Measurements from ENCODE around the gene TTBK2.

The TTBK2 gene

GRCh38 chr15:42736178-42736792, 184.3 kb downstream of the TTBK2 start:
- no peaks in the 10 kb centered on the region for H3K79me2 ChIP-seq (ENCODE audit: insufficient read depth, low read length)
- no peaks in the 10 kb centered on the region for H3K9me2 ChIP-seq (ENCODE audit: low read depth, low read length)
- TF ChIP-seq, protein P1, sequence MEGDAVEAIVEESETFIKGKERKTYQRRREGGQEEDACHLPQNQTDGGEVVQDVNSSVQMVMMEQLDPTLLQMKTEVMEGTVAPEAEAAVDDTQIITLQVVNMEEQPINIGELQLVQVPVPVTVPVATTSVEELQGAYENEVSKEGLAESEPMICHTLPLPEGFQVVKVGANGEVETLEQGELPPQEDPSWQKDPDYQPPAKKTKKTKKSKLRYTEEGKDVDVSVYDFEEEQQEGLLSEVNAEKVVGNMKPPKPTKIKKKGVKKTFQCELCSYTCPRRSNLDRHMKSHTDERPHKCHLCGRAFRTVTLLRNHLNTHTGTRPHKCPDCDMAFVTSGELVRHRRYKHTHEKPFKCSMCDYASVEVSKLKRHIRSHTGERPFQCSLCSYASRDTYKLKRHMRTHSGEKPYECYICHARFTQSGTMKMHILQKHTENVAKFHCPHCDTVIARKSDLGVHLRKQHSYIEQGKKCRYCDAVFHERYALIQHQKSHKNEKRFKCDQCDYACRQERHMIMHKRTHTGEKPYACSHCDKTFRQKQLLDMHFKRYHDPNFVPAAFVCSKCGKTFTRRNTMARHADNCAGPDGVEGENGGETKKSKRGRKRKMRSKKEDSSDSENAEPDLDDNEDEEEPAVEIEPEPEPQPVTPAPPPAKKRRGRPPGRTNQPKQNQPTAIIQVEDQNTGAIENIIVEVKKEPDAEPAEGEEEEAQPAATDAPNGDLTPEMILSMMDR (IDR thresholded peaks at IDR 0.05; ENCODE audit: low read length) = no peak
- no peak for TF ChIP-seq EZH2 (IDR thresholded peaks at IDR 0.05; ENCODE audit: borderline replicate concordance, low read length)
- H3K4me2 ChIP-seq (ENCODE audit: low read length) = peak overlapping the region; percentile 91
- no peak overlapping the region for H3K27ac ChIP-seq (ENCODE audit: low read depth, low read length, poor library complexity, severe bottlenecking)
- H3K9ac ChIP-seq (ENCODE audit: low read length) = peak overlapping the region; percentile 85
- H4K20me1 ChIP-seq (ENCODE audit: insufficient read depth, low read length) = no peaks in the 10 kb centered on the region
- H3F3A ChIP-seq (ENCODE audit: insufficient read depth, low read length) = no peaks in the 10 kb centered on the region
- H3K4me3 ChIP-seq (ENCODE audit: low read depth, low read length, poor library complexity, severe bottlenecking) = peak overlapping the region; percentile 92
- H2AFZ ChIP-seq (ENCODE audit: low read length) = 0 out of 2 replicates have a peak overlapping the region, but pooled peaks have one; percentile 17
- H3K4me1 ChIP-seq (ENCODE audit: insufficient read depth, low read length, severe bottlenecking) = peaks cover 25% of the 10 kb centered on the region
- no peaks in the 10 kb centered on the region for H3K9me3 ChIP-seq (ENCODE audit: low read length)
- H3K36me3 ChIP-seq (ENCODE audit: insufficient read depth, low read length) = peaks cover 36% of the 10 kb centered on the region; the same call in 1 of the 2 replicates
- no peaks in the 10 kb centered on the region for H3K27me3 ChIP-seq (ENCODE audit: insufficient read depth, low read length)

DNA sequence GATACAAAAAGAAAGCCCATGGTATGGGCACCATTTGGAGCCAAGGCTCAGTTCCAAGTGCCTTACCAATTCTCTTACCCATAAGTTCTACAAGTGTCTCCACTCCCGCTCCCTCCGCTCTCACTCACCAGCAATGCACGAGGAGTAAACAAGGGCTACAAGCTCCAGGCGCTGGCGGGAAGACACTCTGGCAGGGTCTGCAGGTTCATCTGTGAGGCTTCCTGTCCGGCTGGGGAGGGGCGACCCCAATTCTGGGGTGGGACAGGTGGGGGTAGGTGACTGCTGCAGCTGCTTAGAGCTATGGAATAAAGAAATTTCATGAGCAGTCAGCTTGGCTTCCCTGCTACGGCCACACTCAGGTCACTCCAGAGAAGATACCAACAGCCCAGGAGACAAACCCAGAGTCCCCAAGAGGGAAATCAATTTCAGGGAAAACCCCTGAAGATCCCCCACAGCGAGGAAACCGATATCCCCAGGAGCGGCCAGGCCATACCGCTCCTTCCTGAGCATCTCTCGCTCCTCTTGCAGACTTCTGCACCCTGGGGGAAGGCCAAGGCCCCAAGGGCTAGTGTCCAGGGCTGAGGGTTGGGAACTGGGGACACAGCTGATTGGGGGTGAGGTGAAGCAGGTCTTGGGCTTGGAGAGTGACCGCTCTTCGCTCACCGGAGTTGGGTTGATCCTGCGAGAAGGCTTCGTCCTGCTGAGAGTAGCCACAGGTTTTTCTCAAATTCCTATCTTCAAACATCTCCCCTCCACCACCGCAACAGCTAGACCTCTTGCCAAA, 185.0 kb downstream of the TTBK2 start:
- peaks cover 43% of the 10 kb centered on the region; the same call in 1 of the 2 replicates for H3K36me3 ChIP-seq (ENCODE audit: insufficient read depth, low read length)
- no peaks in the 10 kb centered on the region for H3F3A ChIP-seq (ENCODE audit: insufficient read depth, low read length)

DNA sequence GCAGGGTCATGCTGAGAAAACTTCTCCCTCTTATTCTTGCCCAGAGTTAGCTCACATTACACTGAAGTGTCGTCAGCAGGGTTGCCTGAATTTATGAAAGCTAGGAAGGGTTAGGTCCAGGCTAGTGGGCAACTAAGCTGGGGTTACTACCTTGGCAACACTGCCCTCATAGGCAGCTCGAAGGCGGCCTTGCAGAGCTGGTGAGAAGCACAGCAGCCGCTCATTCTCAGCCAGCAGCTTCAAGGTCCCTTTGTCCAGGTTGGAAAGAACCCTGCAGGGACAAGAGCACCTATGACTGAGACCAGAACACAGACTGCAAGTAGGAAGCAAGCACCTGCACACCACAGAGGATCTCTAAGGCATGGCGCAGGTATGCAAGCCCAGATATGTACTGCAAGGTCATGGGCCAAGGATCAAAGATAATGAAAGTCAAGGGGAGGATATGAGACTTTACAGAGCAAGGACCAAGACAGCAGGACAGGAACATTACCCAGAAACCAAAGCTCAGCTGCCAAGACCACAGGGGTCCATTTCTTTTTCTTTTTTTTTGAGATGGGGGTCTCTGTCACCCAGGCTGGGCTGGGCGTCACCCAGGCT, 186.4 kb downstream of the TTBK2 start:
- Histone ChIP-seq H3K9ac (ENCODE audit: low read length) (no peak overlapping the region), H3K9me3 (ENCODE audit: low read length) (no peaks in the 10 kb centered on the region), H4K20me1 (ENCODE audit: insufficient read depth, low read length) (no peaks in the 10 kb centered on the region), H2AFZ (ENCODE audit: low read length) (no peak overlapping the region), H3K79me2 (ENCODE audit: insufficient read depth, low read length) (no peaks in the 10 kb centered on the region), H3K4me2 (ENCODE audit: low read length) (no peak overlapping the region), H3K4me1 (ENCODE audit: insufficient read depth, low read length, severe bottlenecking) (peaks cover 25% of the 10 kb centered on the region), H3K9me2 (ENCODE audit: low read depth, low read length) (no peaks in the 10 kb centered on the region), H3K27me3 (ENCODE audit: insufficient read depth, low read length) (no peaks in the 10 kb centered on the region), H3F3A (ENCODE audit: insufficient read depth, low read length) (no peaks in the 10 kb centered on the region), H3K36me3 (ENCODE audit: insufficient read depth, low read length) (peaks cover 55% of the 10 kb centered on the region), H3K4me3 (ENCODE audit: low read depth, low read length, poor library complexity, severe bottlenecking) (no peak overlapping the region), H3K27ac (ENCODE audit: low read depth, low read length, poor library complexity, severe bottlenecking) (no peak overlapping the region)
- TF ChIP-seq, protein P1 (IDR thresholded peaks at IDR 0.05; ENCODE audit: low read length) = no peak
- no peak for TF ChIP-seq EZH2 (IDR thresholded peaks at IDR 0.05; ENCODE audit: borderline replicate concordance, low read length)

More for the DNA sequence above, 185.0 kb downstream of the TTBK2 start:
- peak overlapping the region; percentile 85 for H3K9ac ChIP-seq (ENCODE audit: low read length)
- peak overlapping the region; percentile 91 for H3K4me2 ChIP-seq (ENCODE audit: low read length)
- no peaks in the 10 kb centered on the region for H4K20me1 ChIP-seq (ENCODE audit: insufficient read depth, low read length)
- TF ChIP-seq EZH2 (IDR thresholded peaks at IDR 0.05; ENCODE audit: borderline replicate concordance, low read length) = no peak
- TF ChIP-seq, protein P1 (IDR thresholded peaks at IDR 0.05; ENCODE audit: low read length) = no peak
- peak overlapping the region; percentile 92 for H3K4me3 ChIP-seq (ENCODE audit: low read depth, low read length, poor library complexity, severe bottlenecking)
- H3K27ac ChIP-seq (ENCODE audit: low read depth, low read length, poor library complexity, severe bottlenecking) = no peak overlapping the region
- no peaks in the 10 kb centered on the region for H3K9me2 ChIP-seq (ENCODE audit: low read depth, low read length)
- peaks cover 25% of the 10 kb centered on the region for H3K4me1 ChIP-seq (ENCODE audit: insufficient read depth, low read length, severe bottlenecking)
- H3K27me3 ChIP-seq (ENCODE audit: insufficient read depth, low read length) = no peaks in the 10 kb centered on the region
- H3K79me2 ChIP-seq (ENCODE audit: insufficient read depth, low read length) = no peaks in the 10 kb centered on the region
- no peak overlapping the region for H2AFZ ChIP-seq (ENCODE audit: low read length)
- H3K9me3 ChIP-seq (ENCODE audit: low read length) = no peaks in the 10 kb centered on the region
